Sciatic nerve (tissue), 2 donors: ENCODE data around the gene GGT6. TPM values are rescaled to one million over a fixed set of nuclear protein-coding genes. Genes with fewer than 3 reads are reported as not detected.
A peak's percentile ranks its signal among the peaks of the same experiment; 100 is the strongest.

Experiments
- ATAC-seq: fragments of 200-7000 bp; cut with Tn5 transposase; one replicate; pipeline ENCODE4 v1.9.1; 2020; ENCODE audit warnings: mild to moderate bottlenecking, moderate library complexity
- DNase-seq: peaks from one replicate; pipeline ENCODE4 v3.0.0-alpha.2; 2020; ENCODE audit warnings: low spot score
- intact Hi-C: fragments of 100-400 bp; cut with DNase I; formaldehyde crosslinking; loops from one replicate; pipeline ENCODE4 v1.14.2; 2022
- total RNA-seq: library from RNA; stranded (reverse); fragmentation: NEBNext Ultra II Directional; extraction: Animal tissue kit (Norgen Biotek cat#: 25700); gene quantifications from one replicate; pipeline ENCODE4 v1.2.1, GENCODE V29; 2021
- donor health status: DM: no; HTN: no; CAD: no.
- donor health status: DM: no; HTN: no; CAD: no.

The GGT6 gene
- total RNA-seq, 1 donor from 2014 or later: not detected

DNA sequence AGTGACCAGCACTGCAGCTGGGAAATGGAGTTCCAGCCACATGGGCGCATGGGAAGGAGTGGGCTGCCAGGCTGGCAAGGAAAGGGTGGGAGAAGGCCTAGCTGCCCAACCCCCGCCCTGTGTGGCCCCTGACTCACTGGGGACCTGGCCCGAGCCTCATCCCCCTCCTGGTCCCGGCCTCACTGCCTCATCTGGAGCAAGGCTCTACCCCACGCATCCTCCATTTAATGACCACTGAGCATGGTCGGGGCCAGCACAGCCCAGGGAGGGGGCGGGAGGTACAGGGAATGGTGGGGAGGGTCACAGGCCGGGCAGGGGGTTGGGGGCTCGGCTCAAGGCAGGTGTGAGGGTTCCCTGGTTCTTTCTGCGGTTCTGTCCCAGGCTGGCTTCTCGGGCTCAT, 45.6 kb downstream of the GGT6 start:
- ATAC-seq (no peak), DNase-seq (no peak)
- intact Hi-C loops: no loop called here

DNA sequence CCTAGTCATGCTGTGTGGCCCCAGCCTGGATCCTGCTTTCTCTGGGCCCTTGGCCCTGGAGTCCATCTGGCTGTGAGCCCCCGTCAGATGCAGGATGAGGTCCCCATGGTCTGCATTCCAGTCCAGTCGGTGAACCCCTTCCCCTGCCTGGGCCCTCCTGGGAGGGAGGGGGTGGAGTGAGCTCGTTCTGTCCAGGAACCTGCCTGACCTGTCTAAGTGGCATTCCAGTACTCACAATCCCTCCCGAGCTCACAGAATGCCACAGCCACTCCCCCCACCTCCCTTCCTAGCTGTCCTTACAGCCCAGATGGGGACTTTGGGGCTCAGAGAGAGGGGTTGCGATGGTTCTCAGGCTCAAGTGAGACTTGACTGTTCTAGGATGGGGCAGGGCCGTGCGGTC, 46.2 kb downstream of the GGT6 start:
- intact Hi-C loops: no loop called here
- ATAC-seq: no peak
- no peak for DNase-seq

DNA sequence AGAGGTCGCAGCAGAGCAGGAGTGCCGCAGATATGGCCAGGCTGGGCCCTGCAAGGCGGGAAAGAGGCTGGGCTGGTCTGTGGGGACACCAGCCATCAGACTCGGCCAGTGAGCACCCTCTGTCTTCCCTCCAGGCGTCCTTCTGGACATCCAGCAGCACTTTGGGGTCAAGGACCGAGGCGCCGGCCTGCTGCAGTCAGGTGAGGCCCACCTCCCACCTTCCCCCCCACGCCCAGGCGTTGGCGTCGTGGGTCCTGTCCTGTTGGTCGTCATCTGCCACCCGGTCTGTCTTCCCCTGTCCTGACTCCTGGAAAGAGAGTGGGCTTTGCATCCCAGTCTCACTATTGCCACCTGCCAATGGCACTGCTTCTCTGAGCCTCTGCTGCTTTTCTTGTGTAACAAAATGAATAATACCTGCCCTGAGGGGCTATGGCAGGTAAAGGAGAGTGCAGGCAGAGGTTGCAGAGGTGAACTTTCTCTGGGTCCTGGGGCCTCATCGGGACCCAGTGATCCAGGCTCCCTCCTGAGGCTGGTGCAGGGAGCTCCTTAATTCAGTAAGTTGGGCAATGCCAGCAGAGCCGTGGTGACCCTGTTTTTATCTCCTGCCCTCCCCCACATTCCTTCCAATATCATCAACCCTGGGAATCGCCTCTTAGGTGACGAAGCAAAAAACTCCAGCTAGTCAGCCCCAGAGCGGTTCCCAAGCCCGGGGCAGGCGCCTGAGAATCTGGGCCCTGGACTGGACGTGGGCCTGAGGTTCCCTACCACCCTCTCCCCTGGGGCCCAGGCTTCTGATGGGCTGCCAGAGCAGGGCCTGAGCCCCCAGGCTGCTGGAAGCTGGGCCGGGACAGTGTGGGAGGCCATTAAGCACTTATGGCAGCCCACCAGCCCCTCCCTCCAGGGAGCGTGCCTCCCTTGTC, 47.0 kb downstream of the GGT6 start:
- DNase-seq (no peak), ATAC-seq (no peak)
- intact Hi-C loops: no loop called here

DNA sequence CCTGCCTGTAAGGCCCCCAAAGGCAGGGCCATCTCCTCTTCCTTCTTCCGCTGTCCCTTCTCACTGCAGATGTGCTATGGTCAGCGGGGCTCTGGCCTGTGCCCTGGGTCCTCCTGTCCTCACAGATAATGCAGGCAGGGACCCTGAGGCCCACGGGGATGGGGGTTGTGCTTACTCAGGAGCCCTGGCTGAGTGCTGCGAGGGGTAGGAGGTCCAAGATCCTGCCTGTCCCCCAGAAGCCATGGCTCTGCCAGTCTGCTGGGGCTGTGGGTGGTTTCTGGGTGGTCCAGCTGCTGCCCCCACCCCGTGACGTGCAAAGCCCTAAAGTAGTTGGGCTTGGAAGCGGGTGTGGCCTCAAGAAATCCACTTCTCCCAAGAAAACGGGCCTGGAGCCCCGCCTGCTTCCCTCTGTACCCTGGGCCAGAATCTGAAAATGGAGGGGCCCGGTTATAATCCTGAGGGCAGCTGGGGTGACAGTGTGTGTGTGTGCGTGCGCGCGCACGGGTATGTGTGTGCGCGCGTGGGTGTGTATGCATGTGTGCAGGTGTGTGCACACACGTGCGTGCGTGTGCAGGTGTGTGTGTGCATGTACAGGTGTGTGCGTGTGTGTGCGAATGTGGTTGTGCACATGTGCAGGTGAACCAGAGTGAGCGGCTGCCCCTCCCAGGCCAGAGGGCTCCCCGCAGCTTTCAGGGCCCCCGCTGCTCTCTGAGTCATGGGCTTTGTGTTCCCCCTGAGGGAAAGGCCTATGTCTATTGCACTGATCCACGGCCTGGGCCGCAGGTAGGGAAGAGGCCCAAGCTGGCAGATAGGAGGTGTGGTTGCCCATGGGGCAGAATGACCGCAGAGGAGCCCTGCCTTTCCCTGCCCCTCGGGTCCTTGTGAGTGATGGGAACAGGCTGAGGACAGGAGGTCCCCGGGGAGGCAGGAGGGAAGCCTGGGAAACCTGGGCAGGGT, 47.9 kb downstream of the GGT6 start:
- DNase-seq: no peak
- ATAC-seq: no peak
- intact Hi-C loops: no loop called here

DNA sequence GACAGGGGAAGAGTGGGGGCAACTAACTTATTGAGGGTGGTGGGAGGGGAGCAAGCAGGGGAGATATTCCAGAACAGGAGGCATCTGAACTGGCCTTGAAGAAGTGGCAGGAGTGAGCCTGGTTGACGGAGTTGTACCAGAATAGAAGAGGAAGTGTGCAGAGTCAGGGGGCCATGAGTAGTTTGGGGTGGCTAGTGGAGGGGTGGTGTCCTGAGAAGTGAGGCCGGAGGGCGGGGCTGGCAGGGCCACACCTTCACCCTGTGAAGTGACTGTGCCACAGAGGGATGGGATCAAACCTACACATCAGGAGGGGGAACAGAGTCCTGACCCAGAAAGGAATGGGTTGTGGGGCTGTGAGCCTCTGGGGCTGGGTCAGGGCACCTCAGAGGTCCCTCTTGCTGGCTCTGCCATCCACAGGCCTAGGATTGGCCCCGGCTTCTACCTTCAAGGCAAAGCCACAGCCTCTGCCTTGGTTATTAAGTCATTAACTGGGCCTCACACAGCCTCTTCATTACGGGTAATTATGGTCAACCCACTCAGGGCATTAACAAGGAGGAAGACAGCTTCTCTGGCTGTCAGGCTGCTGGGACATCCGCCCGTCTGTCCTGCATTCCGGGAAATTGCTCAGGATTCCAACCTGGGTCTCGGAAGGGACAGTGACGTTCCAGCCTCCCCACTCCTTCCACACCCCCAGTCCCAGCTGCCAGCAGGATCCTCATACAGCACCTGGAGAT, 49.0 kb downstream of the GGT6 start:
- intact Hi-C loops: no loop called here
- no peak for DNase-seq
- ATAC-seq: no peak

DNA sequence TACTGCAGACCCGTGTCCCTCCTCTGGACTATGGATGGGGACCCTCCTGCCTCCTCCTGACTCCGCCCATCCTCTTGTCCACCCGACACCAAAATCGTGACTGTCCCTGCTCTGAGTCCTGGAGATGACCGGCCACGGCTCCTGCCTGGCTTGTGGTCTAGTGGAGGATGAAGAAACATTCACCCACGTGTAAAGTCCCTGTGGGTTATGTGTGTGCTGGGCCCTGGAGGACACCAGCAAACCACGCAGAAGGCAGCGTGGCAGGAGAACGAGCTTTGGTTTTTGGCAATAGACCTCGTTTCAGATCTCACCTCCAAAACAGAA, 49.8 kb downstream of the GGT6 start:
- ATAC-seq: no peak
- no peak for DNase-seq
- intact Hi-C loops: no loop called here

DNA sequence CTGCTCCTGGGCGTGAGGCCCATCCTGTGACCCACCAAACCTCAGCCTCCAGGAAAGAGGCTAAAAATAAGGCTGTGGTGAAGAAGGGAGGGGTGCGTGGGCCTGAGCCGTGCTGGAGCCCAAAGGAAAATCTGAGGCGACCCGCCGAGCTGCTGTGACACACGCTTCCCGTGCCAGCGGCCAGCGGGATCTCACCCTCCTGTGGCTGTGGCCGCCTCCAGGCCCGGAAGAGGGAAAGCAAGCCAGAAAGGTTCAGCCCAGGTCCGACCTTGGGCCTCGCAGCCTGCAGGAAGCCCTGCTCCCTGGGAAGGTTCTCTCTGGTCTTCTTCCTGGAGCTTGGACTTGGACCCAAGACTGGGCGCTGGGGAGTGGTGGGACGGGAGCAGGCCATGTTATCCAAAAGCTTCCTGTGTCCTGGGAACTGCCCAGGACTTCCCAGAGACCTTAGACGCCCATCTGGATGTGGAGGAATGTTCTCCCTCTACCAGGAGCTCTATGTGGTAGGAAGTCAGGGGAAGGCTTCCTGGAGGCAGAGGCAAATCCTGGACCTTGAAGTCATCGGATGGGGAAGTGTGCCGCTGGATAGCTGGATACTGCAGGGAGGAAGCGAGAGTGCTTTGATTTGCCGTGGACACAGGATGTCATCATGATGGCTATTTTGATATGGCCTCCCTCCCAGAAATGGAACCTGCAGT, 50.3 kb downstream of the GGT6 start:
- intact Hi-C loops: no loop called here

DNA sequence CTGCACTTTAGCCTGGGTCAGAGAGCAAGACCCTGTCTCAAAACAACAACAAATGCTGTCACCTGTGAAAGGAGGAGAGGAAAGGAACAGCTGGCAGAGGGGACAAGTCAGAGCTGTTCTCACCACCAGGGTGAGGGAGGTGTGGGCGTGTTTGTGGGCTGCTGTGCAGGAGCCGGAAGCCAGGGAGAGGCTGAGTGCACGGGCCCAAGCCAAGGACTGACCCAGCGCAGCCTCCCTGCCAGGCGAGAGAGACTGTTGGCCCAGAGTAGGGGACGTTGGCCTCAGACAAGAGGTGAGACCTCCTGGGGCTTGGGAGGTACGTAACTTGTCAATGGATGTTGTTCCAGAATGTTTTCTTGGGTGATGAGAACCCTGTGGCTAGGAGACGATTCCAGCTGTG, 51.0 kb downstream of the GGT6 start:
- intact Hi-C loops: no loop called here

More for the DNA sequence above, 50.3 kb downstream of the GGT6 start:
- DNase-seq (no peak), ATAC-seq (peak; percentile 47)

DNA sequence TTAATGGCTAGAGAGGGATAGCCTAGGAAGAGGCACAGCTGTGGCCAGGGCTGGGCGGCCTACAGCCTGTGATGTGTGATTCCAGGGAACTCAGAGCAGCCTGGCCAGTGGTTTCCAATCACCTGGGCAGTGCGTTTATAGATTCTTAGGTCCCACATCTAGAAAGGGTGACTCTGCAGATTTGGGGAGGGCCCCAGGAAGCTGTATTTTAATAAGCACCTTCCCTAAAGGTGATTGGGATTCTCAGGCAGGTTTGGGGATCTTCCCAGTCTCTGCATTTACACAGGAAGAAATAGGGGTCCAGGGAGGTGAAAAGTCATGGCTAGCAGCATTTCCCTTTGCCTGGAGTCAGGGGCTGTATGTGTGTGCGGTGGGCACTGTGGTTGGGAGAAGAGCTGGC, 52.2 kb downstream of the GGT6 start:
- no peak for ATAC-seq
- intact Hi-C loops: no loop called here
- no peak for DNase-seq

More for the DNA sequence above, 51.0 kb downstream of the GGT6 start:
- ATAC-seq: peak; percentile 49
- DNase-seq: no peak

DNA sequence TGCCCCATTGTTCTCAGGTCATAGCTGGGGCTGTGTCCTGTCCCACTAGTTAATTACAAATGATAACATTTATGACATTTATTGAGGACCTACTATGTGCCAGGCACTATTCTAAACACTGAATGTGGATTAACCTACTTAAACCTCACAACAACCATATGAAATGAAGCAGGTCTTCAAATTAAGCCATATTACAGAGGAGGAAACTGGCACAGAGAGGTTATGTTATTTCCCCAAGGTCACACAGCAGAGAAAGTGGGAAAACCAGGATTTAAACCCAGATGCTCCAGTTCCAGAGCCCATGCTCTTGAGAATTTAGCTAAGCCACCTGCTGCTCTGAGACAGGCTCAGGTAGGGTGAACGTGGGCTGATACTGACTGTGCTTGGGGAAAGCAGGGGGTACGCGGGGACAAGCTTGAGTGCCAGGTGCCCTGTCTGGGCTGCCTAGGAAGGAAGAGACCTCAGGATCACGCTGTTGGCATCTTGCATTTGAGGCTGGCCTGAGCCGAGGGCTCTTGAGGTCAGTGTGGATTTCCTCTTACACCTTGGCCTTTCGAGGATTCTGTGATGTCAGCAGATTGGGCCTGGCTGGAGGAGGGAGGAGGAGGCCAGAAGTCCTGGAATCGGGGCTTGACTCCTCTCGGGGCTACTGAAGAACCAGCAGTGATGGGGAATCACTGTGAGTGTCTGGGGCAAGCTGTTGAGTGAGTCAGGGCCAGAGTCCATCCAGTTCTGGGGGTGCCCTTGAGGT, 52.8 kb downstream of the GGT6 start:
- no peak for DNase-seq
- no peak for ATAC-seq
- intact Hi-C loops: no loop called here

Other genes starting within 250 kb of the GGT6 start
- 46.7 TPM for gene UBE2G1, start 193.9 kb downstream of the GGT6 start, total RNA-seq
- gene SPNS3, start 126.6 kb downstream of the GGT6 start, total RNA-seq: 2.0 TPM
- gene SPNS2, start 61.7 kb downstream of the GGT6 start, total RNA-seq: 31.6 TPM
- gene MYBBP1A, start 5.2 kb downstream of the GGT6 start, total RNA-seq: 45.1 TPM
- 1.6 TPM for gene SMTNL2, start 24.0 kb upstream of the GGT6 start, total RNA-seq
- 0.45 TPM for gene ALOX15, start 81.1 kb upstream of the GGT6 start, total RNA-seq
- gene PELP1, start 143.6 kb upstream of the GGT6 start, total RNA-seq: 40.9 TPM
- gene ARRB2, start 150.1 kb upstream of the GGT6 start, total RNA-seq: 107 TPM
- gene MED11, start 170.9 kb upstream of the GGT6 start, total RNA-seq: 14.3 TPM
- gene ZMYND15, start 179.3 kb upstream of the GGT6 start, total RNA-seq: 3.3 TPM
- gene CXCL16, start 179.4 kb upstream of the GGT6 start, total RNA-seq: 30.3 TPM
- not detected for gene TM4SF5, start 211.3 kb upstream of the GGT6 start, total RNA-seq
- gene VMO1, start 225.8 kb upstream of the GGT6 start, total RNA-seq: 5.4 TPM
- not detected for gene GLTPD2, start 228.4 kb upstream of the GGT6 start, total RNA-seq
- gene PSMB6, start 235.6 kb upstream of the GGT6 start, total RNA-seq: 70.7 TPM
- 47.0 TPM for gene PLD2, start 246.6 kb upstream of the GGT6 start, total RNA-seq